AG09319 (cell line): ENCODE measurements around the gene ERMAP.

Experiments
- DNase-seq: peaks from one replicate; pipeline ENCODE4 v3.0.0-alpha.2; 2010; ENCODE audit warnings: low read depth; ENCODE audit errors: extremely low read depth
- CTCF ChIP-seq: IDR thresholded peaks from 2 replicates; pipeline ENCODE4 v1.5.1; 2011; ENCODE audit warnings: low read depth, mild to moderate bottlenecking, inconsistent platforms, low read length, moderate library complexity

The ERMAP gene

GRCh38 chr1:42845193-42845592, 28.3 kb downstream of the ERMAP start:
- TF ChIP-seq CTCF, result no peak
- DNase-seq, result no peak

DNA sequence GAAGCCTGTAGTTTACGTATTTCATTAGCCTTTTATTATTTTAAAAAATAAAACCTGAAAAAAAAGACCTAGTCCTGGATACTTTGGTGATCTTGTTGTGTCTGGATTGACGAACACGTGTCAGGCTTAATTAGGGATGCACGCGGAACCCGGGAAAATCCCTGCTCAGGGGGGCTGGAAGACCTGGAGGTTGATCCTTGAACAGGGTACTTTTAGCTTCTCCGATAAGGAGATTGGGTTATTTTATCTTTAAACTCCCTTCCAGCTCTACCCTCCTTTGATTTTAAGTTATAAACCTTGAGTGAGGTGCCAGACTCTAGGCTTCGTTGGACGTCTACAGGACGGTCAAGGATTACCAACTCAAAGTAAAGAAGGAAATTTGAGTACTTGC, 28.9 kb downstream of the ERMAP start:
- no peak for DNase-seq
- TF ChIP-seq CTCF, result no peak

- TF ChIP-seq CTCF, result peak; percentile 56
- peak; percentile 88 for DNase-seq
Observed at GRCh38 chr1:42846257-42847110, 29.6 kb downstream of the ERMAP start, which contains the start of gene ZNF691. Gene ZNF691 (plus strand): TSS chr1:42846613. CDS start chr1:42849659, 3,046 bp downstream.

GRCh38 chr1:42847111-42847595, 30.2 kb downstream of the ERMAP start:
- no peak for DNase-seq
- no peak for TF ChIP-seq CTCF

DNA sequence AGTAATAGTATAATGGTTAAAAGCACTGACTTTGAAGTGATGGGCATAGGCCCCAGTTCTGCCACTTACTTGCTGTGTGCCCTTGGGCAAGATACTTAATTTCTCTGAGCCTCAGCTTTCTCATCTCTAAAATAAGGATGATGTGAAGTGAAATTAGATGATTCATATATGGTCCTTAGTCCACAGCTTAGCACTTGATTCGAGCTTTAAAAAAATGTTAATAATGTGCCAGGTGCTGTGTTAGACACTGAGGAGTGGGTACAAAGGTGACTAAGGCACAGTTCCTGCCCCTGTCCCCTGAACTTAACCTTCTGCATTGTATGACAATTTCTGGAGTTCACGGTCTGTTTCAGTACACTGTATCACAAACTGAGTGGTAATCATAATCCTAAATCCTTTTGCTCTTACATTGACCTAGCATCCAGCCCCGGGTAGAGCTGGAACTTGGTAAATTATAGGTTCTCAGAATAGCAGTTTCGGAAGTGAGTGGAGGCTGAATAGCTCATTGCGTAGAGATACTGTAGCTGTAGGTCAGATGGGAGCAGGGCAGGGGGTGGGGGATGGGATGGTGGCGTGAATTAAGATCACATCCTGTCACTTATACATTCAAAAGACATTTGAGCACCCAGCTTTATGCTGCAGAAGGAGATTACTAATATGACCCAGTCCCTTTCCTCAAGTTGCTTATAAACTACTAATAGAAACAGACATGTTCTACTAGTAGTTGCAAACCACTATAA, 31.0 kb downstream of the ERMAP start:
- DNase-seq, result no peak
- no peak for TF ChIP-seq CTCF

- no peak for TF ChIP-seq CTCF
- DNase-seq, result no peak
Observed at GRCh38 chr1:42848823-42849537, 32.1 kb downstream of the ERMAP start.
